IMR-90 (cell line): ENCODE results near the gene PLPP1. TPM values are rescaled to one million over a fixed set of nuclear protein-coding genes. Genes with fewer than 3 reads are reported as not detected.

Source experiments
- ATAC-seq: fragments of 200-7000 bp; cut with Tn5 transposase; 2 replicates; pipeline ENCODE4 v1.9.1; 2020; ENCODE audit warnings: low read depth, mild to moderate bottlenecking, moderate library complexity
- BruUV-seq: library from RNA; stranded (reverse); fragments of 400-500 nt; replicated peaks from 2 replicates; lab custom pipeline; 2021; lab: Mats Ljungman, UMichigan
- CTCF ChIA-PET: fragments of 300-600 bp; formaldehyde crosslinking; extraction: SDS; loops from one replicate; lab custom pipeline; 2021; ENCODE audit warnings: antibody characterized with exemption; lab: Yijun Ruan, JAX
- POLR2A ChIA-PET: fragments of 300-600 bp; sonication (Branson Sonifier 250); formaldehyde crosslinking; loops from one replicate; lab custom pipeline; 2022; ENCODE audit warnings: antibody characterized with exemption; ENCODE audit not compliant: unreplicated experiment; lab: Charles Lee
- DNase-seq: peaks from one replicate; pipeline ENCODE4 v3.0.0; 2013
- H2AFZ ChIP-seq: replicated peaks from 2 replicates; pipeline ENCODE3; 2013; ENCODE audit warnings: low read length, mild to moderate bottlenecking; ENCODE audit not compliant: poor library complexity
- H2AK5ac ChIP-seq: 2 replicates; pipeline ENCODE4 v1.6.1; 2013; ENCODE audit warnings: low read depth, low read length, inconsistent platforms
- H2AK9ac ChIP-seq: replicated peaks from 2 replicates; pipeline ENCODE3; 2013; ENCODE audit warnings: mild to moderate bottlenecking, low read depth, low read length, moderate library complexity; ENCODE audit not compliant: poor library complexity
- H2BK120ac ChIP-seq: 2 replicates; pipeline ENCODE4 v1.6.1; 2013; ENCODE audit warnings: low read depth, low read length, inconsistent platforms
- H2BK15ac ChIP-seq: 3 replicates; pipeline ENCODE4 v1.6.1; 2013; ENCODE audit warnings: low read depth, low read length, inconsistent platforms
- H2BK20ac ChIP-seq: 2 replicates; pipeline ENCODE4 v1.6.1; 2013; ENCODE audit warnings: low read depth, mild to moderate bottlenecking, inconsistent platforms, low read length, moderate library complexity
- H2BK5ac ChIP-seq: 2 replicates; pipeline ENCODE4 v1.6.1; 2013; ENCODE audit warnings: mild to moderate bottlenecking, low read depth, low read length, inconsistent platforms; ENCODE audit not compliant: poor library complexity, severe bottlenecking
- H3K14ac ChIP-seq: replicated peaks from 2 replicates; pipeline ENCODE4 v1.6.1; 2013; ENCODE audit warnings: low read depth, low read length, inconsistent platforms
- H3K18ac ChIP-seq: 2 replicates; pipeline ENCODE4 v1.6.1; 2013; ENCODE audit warnings: low read depth, low read length, control low read depth
- H3K23ac ChIP-seq: 2 replicates; pipeline ENCODE4 v1.6.1; 2013; ENCODE audit warnings: low read depth, low read length, inconsistent platforms
- H3K27ac ChIP-seq: 2 replicates; pipeline ENCODE4 v1.5.1; 2013; ENCODE audit warnings: mild to moderate bottlenecking, control low read depth, low read length; ENCODE audit not compliant: insufficient read depth
- H3K27me3 ChIP-seq: 2 replicates; pipeline ENCODE4 v1.6.1; 2013; ENCODE audit warnings: low read length; ENCODE audit not compliant: control insufficient read depth, insufficient read depth
- H3K36me3 ChIP-seq: 2 replicates; pipeline ENCODE4 v1.6.1; 2013; ENCODE audit warnings: low read length, mixed read lengths; ENCODE audit not compliant: control insufficient read depth, insufficient read depth
- H3K4ac ChIP-seq: 2 replicates; pipeline ENCODE4 v1.6.1; 2013; ENCODE audit warnings: low read depth, low read length, inconsistent platforms
- H3K4me1 ChIP-seq: 2 replicates; pipeline ENCODE4 v1.6.1; 2013; ENCODE audit warnings: low read length, mixed read lengths; ENCODE audit not compliant: control insufficient read depth, insufficient read depth
- H3K4me2 ChIP-seq: 2 replicates; pipeline ENCODE4 v1.6.1; 2013; ENCODE audit warnings: low read depth, mild to moderate bottlenecking, control low read depth, low read length, moderate library complexity
- H3K4me3 ChIP-seq: 2 replicates; pipeline ENCODE4 v1.5.1; 2013; ENCODE audit warnings: low read depth, mild to moderate bottlenecking, control low read depth, low read length, moderate library complexity; ENCODE audit not compliant: insufficient read depth
- H3K56ac ChIP-seq: 2 replicates; pipeline ENCODE4 v1.6.1; 2013; ENCODE audit warnings: low read length, inconsistent platforms; ENCODE audit not compliant: insufficient read depth; ENCODE audit errors: extremely low read depth
- H3K79me1 ChIP-seq, 2 experiments: 2 replicates each; pipeline ENCODE4 v1.6.1; 2013; ENCODE audit warnings: low read length in 2 of 2, inconsistent platforms in 1 of 2, low read depth in 1 of 2
- H3K9ac ChIP-seq: 2 replicates; pipeline ENCODE4 v1.6.1; 2013; ENCODE audit warnings: low read depth, low read length, control low read depth
- H3K9me1 ChIP-seq: 2 replicates; pipeline ENCODE4 v1.6.1; 2013; ENCODE audit warnings: low read length, inconsistent platforms; ENCODE audit not compliant: insufficient read depth
- H3K9me3 ChIP-seq: 2 replicates; pipeline ENCODE4 v1.6.1; 2013; ENCODE audit warnings: low read length; ENCODE audit not compliant: control insufficient read depth, insufficient read depth
- H4K20me1 ChIP-seq: 2 replicates; pipeline ENCODE4 v1.6.1; 2013; ENCODE audit warnings: low read length, inconsistent platforms; ENCODE audit not compliant: insufficient read depth
- H4K5ac ChIP-seq: 2 replicates; pipeline ENCODE4 v1.6.1; 2013; ENCODE audit warnings: mild to moderate bottlenecking, low read depth, low read length, control low read depth
- H4K8ac ChIP-seq, 2 experiments: 2 replicates each; pipeline ENCODE4 v1.6.1; 2013; ENCODE audit warnings: low read depth in 2 of 2, low read length in 2 of 2, control low read depth in 1 of 2, inconsistent platforms in 1 of 2
- H4K91ac ChIP-seq: 2 replicates; pipeline ENCODE4 v1.6.1; 2013; ENCODE audit warnings: low read depth, low read length, inconsistent platforms; ENCODE audit not compliant: insufficient read depth
- BHLHE40 ChIP-seq: fragments of 150-350 bp; IDR thresholded peaks from 2 replicates; pipeline ENCODE4 v1.6.1; 2016; ENCODE audit warnings: mild to moderate bottlenecking, low read depth, low read length
- CTCF ChIP-seq: conservative IDR thresholded peaks from 2 replicates; pipeline ENCODE4 v1.5.1; 2012; ENCODE audit warnings: mild to moderate bottlenecking, low read depth, low read length, improper control_type of control experiment
- MAFK ChIP-seq: IDR thresholded peaks from 2 replicates; pipeline ENCODE4 v1.6.1; 2012; ENCODE audit warnings: low read depth, low read length, improper control_type of control experiment
- MAZ ChIP-seq: IDR thresholded peaks from 2 replicates; pipeline ENCODE4 v1.6.1; 2012; ENCODE audit warnings: low read depth, mild to moderate bottlenecking, low read length, improper control_type of control experiment, moderate library complexity, borderline replicate concordance
- MXI1 ChIP-seq: IDR thresholded peaks from 2 replicates; pipeline ENCODE4 v1.6.1; 2012; ENCODE audit warnings: low read depth, mild to moderate bottlenecking, low read length, moderate library complexity, borderline replicate concordance
- NFE2L2 ChIP-seq: fragments of 150-350 bp; IDR thresholded peaks from 2 replicates; pipeline ENCODE4 v1.6.1; 2016; ENCODE audit warnings: low read depth, mild to moderate bottlenecking, low read length
- POLR2A ChIP-seq: IDR thresholded peaks from 2 replicates; pipeline ENCODE4 v1.6.1; 2012; ENCODE audit warnings: mild to moderate bottlenecking, low read depth, low read length
- RAD21 ChIP-seq: IDR thresholded peaks from 2 replicates; pipeline ENCODE4 v1.6.1; 2012; ENCODE audit warnings: low read length, improper control_type of control experiment
- RCOR1 ChIP-seq: IDR thresholded peaks from 2 replicates; pipeline ENCODE4 v1.6.1; 2012; ENCODE audit warnings: mild to moderate bottlenecking, low read length, improper control_type of control experiment; ENCODE audit not compliant: insufficient replicate concordance
- RFX5 ChIP-seq: IDR thresholded peaks from 2 replicates; pipeline ENCODE4 v1.8.0; 2012; ENCODE audit warnings: low read depth, mild to moderate bottlenecking, low read length, moderate library complexity
- SMC3 ChIP-seq: fragments of 150-350 bp; IDR thresholded peaks from 2 replicates; pipeline ENCODE4 v1.6.1; 2016; ENCODE audit warnings: low read depth, mild to moderate bottlenecking, antibody characterized with exemption, low read length, moderate library complexity
- WGBS, 2 experiments: methylation state at CpG; one replicate each; pipeline versions ENCODE4 v1.1.5 to v1.1.7; 2013; ENCODE audit warnings: missing lambda C conversion rate in 2 of 2; ENCODE audit not compliant: insufficient read length in 1 of 2; ENCODE audit errors: extremely low coverage in 2 of 2; 5-methylcytosine and 5-hydroxymethylcytosine counted together
- dilution Hi-C: fragments of 300-500 bp; cut with HindIII; formaldehyde crosslinking; loops from one replicate; pipeline ENCODE4 v1.14.3; 2018; ENCODE audit warnings: low sequenced_read_pairs; ENCODE audit not compliant: unreplicated experiment
- in situ Hi-C: fragments of 300-500 bp; cut with MboI; formaldehyde crosslinking; loops from 3 replicates; pipeline ENCODE4 v1.14.3; 2019; ENCODE audit warnings: low sequenced_read_pairs, inconsistent platforms, mixed read lengths
- intact Hi-C: fragments of 100-400 bp; cut with micrococcal nuclease; formaldehyde crosslinking; loops from 2 replicates; pipeline ENCODE4 v1.10.0; 2022
- polyA plus RNA-seq, 3 experiments: library from polyadenylated mRNA; depleted of rRNA; stranded (reverse); fragments of >200 nt; gene quantifications; 2 replicates each; pipeline ENCODE4 v1.2.3, GENCODE V29; 2012; ENCODE audit warnings: low replicate concordance in 1 of 3
- total RNA-seq: library from RNA; depleted of rRNA; stranded (reverse); fragments of >200 nt; gene quantifications from 2 replicates; pipeline ENCODE4 v1.2.3, GENCODE V29; 2012
- TF ChIP-seq, protein P1 (sequence below): fragments of 150-350 bp; IDR thresholded peaks from 2 replicates; pipeline ENCODE4 v1.6.1; 2017; ENCODE audit warnings: mild to moderate bottlenecking, antibody characterized with exemption, low read length, low read depth
- TF ChIP-seq, protein P2 (sequence below): fragments of 150-350 bp; IDR thresholded peaks from 2 replicates; pipeline ENCODE4 v1.6.1; 2016; ENCODE audit warnings: low read depth, mild to moderate bottlenecking, low read length, moderate library complexity, borderline replicate concordance

Gene PLPP1
- total and polyA plus RNA-seq, 2 of the 4 experiments (the other 2 are of a cell fraction), result 19.2 to 21.3 TPM

DNA sequence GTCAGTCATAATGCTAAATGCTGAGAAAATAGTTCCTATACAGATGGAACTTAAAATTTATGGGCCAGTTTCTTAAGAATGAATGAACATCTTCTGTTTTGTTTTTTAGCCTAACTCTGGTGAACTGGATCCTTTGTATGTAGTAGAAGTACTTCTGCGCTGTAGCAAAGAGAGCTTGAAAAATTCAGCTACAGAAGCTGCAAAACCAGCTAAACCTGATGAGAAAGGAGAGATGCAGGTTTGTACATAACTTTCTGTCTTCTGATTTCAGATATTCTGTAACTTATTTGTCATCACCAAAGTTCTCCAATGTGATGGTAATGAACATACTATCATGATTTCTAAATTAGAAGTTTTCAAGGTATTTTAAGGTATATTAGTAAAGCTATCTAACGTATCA lies 146.9 kb downstream of the PLPP1 start:
- Histone ChIP-seq H3K9ac (no peak overlapping the region), H2BK20ac (no peak overlapping the region), H3K9me3 (peaks cover 7% of the 10 kb centered on the region), H4K20me1 (no peaks in the 10 kb centered on the region), H3K4ac (no peak overlapping the region), H3K9me1 (no peaks in the 10 kb centered on the region), H4K91ac (no peak overlapping the region), H3K27ac (no peak overlapping the region), H3K23ac (no peak overlapping the region), H2BK120ac (no peak overlapping the region), H3K4me1 (no peaks in the 10 kb centered on the region), H3K27me3 (no peaks in the 10 kb centered on the region), H3K4me2 (no peak overlapping the region), H3K79me1 (peaks cover 10 to 22% of the 10 kb centered on the region in 2 experiments; a peak in 3 of 4 replicates), H2BK15ac (no peak overlapping the region), H4K5ac (no peak overlapping the region), H2BK5ac (no peak overlapping the region), H3K56ac (no peak overlapping the region), H3K36me3 (peaks cover 24% of the 10 kb centered on the region), H3K4me3 (no peak overlapping the region), H3K14ac (no peak overlapping the region), H3K18ac (no peak overlapping the region), H2AFZ (no peak overlapping the region), H4K8ac (no peak overlapping the region), H2AK5ac (no peak overlapping the region), H2AK9ac (no peak overlapping the region)
- no peak for ATAC-seq
- BruUV-seq, result no TSS peak
- DNase-seq, result no peak
- TF ChIP-seq RAD21, result no peak
- TF ChIP-seq MXI1, result no peak
- TF ChIP-seq MAZ, result no peak
- no peak for TF ChIP-seq CTCF
- TF ChIP-seq RFX5, result no peak
- no peak for TF ChIP-seq POLR2A
- TF ChIP-seq MAFK, result no peak
- TF ChIP-seq BHLHE40, result no peak
- no peak for TF ChIP-seq SMC3
- no peak for TF ChIP-seq RCOR1
- TF ChIP-seq, protein P1, sequence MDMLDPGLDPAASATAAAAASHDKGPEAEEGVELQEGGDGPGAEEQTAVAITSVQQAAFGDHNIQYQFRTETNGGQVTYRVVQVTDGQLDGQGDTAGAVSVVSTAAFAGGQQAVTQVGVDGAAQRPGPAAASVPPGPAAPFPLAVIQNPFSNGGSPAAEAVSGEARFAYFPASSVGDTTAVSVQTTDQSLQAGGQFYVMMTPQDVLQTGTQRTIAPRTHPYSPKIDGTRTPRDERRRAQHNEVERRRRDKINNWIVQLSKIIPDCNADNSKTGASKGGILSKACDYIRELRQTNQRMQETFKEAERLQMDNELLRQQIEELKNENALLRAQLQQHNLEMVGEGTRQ, result no peak
- no peak for TF ChIP-seq NFE2L2
- TF ChIP-seq, protein P2, sequence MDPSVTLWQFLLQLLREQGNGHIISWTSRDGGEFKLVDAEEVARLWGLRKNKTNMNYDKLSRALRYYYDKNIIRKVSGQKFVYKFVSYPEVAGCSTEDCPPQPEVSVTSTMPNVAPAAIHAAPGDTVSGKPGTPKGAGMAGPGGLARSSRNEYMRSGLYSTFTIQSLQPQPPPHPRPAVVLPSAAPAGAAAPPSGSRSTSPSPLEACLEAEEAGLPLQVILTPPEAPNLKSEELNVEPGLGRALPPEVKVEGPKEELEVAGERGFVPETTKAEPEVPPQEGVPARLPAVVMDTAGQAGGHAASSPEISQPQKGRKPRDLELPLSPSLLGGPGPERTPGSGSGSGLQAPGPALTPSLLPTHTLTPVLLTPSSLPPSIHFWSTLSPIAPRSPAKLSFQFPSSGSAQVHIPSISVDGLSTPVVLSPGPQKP, result no peak
- POLR2A ChIA-PET, result no interaction called here
- CTCF ChIA-PET, result no interaction called here
- intact Hi-C loops (no loop called here), dilution Hi-C loops (no loop called here), in situ Hi-C loops (no loop called here)
- WGBS, 2 experiments, result no CpG with 5 or more reads among the region's 2 CpGs
